HG03342 (cell line): ENCODE measurements around the gene ATF4.

ENCODE experiments used
- ATAC-seq: cut with Tn5 transposase; IDR thresholded peaks from one replicate; pipeline ENCODE4 v1.9.1; 2021; ENCODE audit warnings: mild to moderate bottlenecking, moderate library complexity; ENCODE audit not compliant: unreplicated experiment

Gene ATF4

GRCh38 chr22:39556970-39557841 lies 36.8 kb downstream of the ATF4 start:
- no peak for ATAC-seq

DNA sequence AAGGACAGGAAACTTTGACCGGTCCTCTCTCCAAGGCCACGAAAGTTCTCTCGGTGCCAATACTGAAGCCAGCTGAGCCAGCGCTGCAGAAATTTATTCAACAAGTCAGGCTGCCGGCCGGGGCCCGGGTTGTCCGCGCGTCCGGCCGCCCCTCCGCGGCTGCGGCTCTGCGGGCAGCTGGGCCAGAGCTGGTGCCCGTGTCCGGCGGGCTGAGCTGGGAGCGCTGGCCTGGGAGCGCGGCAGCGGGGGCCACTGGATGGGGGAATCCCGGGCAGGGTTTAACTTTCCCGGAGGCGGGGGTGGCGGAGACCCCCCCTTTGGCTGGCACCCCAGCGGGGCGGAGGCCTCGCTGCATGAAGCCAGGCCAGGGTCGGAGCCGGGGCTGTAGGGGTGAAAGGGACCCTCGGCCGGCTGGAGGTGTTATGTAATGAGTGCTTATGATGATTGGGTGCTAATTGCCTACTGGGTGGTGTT lies 37.9 kb downstream of the ATF4 start:
- no peak for ATAC-seq

DNA sequence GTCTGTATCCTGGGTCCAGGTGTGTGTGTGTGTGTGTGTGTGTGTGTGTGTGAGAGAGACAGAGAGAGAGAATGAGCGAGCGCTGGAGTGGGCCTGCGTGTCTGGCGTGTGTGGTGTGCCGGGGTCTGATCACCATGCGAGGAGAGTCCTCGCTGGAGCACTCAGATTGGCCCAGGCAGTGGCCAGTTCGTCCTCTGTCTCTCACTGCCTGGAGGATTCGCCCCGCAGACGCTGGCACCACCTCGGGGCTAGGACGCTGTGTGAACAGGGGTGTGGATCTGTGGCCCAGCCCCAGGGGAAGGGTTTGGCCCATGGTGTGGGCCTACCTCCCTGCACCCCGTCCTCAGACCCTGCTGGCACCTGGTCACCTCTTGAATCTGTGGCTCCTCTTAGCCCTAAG lies 38.6 kb downstream of the ATF4 start:
- ATAC-seq, result no peak

- ATAC-seq, result no peak
Measured at GRCh38 chr22:39559456-39560105, 39.2 kb downstream of the ATF4 start.

DNA sequence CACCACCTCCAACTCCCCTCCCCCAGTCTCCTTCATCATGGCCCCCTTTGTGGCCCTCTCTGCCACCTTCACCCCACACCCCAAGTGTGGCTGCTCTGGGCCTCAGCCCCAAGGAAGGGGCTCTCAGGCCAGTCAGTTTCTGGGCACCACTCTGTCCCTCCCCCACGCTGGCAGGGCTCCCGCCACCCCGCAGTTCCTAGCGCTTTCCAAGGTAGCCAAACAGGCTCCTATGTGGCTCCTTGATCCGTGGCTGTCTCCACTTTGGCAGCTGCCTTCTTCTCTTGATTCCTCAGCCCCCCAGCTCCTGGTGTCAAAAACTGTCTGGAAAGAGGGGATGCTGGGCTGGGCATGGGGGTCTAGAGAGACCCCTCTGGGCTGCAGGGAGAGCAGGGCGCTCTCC lies 39.8 kb downstream of the ATF4 start:
- no peak for ATAC-seq

- ATAC-seq, result no peak
Measured at GRCh38 chr22:39562839-39563489, 42.6 kb downstream of the ATF4 start.

DNA sequence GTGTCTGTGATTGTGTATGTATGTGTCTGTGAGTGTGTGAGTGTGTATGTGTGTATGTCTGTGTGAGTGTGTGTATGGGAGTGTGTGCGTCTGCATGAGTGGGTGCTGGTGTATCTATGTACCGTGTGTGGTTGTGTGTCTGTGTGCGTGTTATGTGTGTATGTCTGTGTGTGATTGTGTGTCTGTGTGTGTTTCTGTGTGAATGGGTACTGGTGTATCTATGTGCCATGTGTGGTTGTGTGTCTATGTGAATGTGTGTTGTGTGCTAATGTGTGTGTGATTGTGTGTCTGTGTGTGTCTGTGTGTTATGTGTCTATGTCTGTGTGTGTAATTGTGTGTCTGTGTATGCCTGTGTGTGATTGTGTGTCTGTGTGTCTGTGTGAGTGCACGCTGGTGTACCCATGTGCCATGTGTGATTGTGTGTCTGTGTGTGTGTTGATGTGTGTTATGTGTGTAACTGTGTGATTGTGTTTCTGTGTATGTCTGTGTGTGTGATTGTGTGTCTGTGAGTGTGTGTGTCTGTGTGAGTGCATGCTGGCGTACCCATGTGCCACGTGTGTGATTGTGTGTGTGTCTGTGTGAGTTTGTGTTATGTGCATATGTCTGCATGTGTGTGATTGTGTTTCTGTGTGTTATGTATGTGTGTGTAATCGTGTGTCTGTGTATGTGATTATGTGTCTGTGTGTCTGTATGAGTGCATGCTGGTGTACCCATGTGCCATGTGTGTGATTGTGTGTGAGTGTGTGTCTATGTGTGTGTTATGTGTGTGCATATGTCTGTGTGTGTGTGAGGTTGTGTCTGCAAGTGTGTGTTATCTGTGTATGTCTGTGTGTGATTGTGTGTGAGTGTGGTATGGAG lies 43.4 kb downstream of the ATF4 start:
- ATAC-seq, result no peak

DNA sequence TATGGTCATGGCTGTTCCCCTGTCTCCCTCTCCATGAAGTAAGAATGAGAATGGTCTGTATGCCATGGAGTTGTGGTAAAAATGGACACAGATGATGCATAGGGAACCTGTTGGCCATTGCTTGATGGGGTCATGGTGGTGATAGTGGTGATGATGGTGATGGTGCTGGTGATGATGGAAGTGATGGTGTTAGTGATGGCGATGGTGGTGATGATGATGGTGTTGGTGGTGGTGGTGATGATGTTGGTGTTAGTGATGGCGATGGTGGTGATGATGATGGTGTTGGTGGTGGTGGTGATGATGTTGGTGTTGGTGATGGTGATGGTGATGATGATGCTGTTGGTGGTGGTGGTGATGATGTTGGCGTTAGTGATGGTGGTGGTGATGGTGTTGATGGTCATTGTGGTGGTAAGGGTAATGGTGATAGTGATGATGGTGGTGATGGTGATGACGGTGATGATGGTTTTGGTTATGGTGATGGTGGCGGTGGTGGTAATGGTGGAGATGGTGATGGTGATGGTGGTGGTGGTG lies 45.1 kb downstream of the ATF4 start:
- no peak for ATAC-seq

GRCh38 chr22:39567135-39567946 lies 47.0 kb downstream of the ATF4 start:
- no peak for ATAC-seq

DNA sequence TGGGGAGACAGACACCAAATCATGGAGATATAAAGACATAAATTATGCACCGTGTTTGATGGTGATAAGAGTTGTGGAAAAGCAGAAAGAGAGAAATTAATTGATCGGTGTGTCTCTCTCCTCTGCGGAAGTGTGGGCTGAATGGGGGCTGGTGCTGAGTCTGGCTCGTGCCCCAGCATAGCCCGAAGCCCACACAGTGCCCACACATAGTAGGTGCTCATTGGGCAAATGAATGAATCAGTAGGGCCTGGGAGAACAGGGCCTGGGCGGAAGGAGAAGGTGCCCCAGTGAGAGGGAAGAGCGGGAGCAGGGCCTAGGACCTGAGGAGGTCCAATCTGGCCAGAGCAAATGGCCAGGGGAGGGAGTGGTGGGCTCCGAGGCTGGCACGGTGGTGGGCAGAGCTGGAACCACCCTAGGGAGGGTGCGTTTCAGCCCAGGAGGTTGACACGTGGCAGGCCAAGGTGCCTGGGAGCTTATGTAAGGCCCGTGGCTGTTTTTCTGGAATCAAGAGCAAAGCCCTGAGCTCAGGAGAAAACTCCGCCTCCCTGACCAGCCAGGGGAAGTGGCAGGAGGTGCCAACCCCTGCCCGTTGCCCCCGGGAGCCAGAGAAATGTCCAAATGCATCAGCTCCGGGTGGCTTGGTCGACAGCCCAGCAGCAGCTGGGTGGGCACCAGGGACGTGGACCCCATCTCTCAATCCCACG lies 48.1 kb downstream of the ATF4 start:
- ATAC-seq, result no peak

DNA sequence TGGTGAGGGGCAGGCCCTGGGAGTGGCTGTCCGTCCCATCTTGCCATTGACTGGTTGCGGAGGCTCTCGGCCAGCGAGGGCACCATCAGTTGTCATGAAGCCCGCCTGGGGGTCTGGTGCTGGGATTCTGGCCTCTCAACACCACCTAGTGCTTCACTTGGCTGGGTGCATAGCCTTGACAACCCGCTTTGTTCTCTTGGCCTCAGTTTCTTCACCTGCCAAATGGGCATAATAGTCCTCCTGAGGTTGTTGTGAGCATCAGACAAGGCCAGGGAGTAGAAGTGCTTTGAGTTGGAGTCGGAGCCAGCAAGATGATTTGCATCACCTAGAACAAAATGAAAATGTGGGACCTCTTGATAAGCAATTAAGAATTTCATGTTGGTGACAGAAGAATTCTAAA lies 48.7 kb downstream of the ATF4 start:
- no peak for ATAC-seq

GRCh38 chr22:39570226-39570625 lies 49.9 kb downstream of the ATF4 start:
- no peak for ATAC-seq

DNA sequence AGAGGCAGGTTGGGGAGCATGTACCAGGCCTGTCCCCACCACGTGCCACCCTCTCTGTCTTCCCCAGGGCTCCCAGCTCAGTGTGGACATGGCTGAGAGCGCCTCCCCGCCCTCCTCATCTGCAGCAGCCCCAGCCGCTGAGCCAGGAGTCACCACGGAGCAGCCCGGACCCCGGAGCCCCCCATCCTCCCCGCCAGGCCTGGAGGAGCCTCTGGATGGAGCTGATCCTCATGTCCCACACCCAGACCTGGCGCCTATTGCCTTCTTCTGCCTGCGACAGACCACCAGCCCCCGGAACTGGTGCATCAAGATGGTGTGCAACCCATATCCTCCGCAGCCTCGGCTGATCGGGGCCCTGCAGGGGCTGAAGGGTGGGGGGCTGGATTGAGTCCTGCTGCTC lies 50.3 kb downstream of the ATF4 start, which contains the start of gene CACNA1I:
Gene CACNA1I, plus strand, starts transcription at position 89 of the 400 bp plus-strand sequence. Its CDS starts 0 bp downstream, at position 89.
- no peak for ATAC-seq

- ATAC-seq, result no peak
Measured at GRCh38 chr22:39571538-39571937, 51.2 kb downstream of the ATF4 start.
